GM06990 (cell line): Measurements from ENCODE around the gene DYRK3.

Experiments
- DNase-seq: peaks from one replicate; pipeline ENCODE4 v3.0.0-alpha.2; 2011; ENCODE audit not compliant: insufficient read length; ENCODE audit errors: extremely low read depth
- H3K27me3 ChIP-seq: replicated peaks from 2 replicates; pipeline ENCODE4 v1.6.0; 2011; ENCODE audit warnings: low read length; ENCODE audit not compliant: control insufficient read depth, insufficient read depth
- H3K36me3 ChIP-seq: 2 replicates; pipeline ENCODE4 v1.5.1; 2011; ENCODE audit warnings: low read length; ENCODE audit not compliant: control insufficient read depth, insufficient read depth
- H3K4me3 ChIP-seq: replicated peaks from 2 replicates; pipeline ENCODE4 v1.5.1; 2011; ENCODE audit warnings: low read depth, mild to moderate bottlenecking, control low read depth, low read length
- CTCF ChIP-seq: IDR thresholded peaks from 2 replicates; pipeline ENCODE4 v1.5.1; 2011; ENCODE audit warnings: low read length, control low read depth, mild to moderate bottlenecking, inconsistent platforms; ENCODE audit not compliant: insufficient read depth, poor library complexity, severe bottlenecking

DYRK3 gene

GRCh38 chr1:206685769-206686477, 50.6 kb downstream of the DYRK3 start:
- no peaks in the 10 kb centered on the region for H3K27me3 ChIP-seq
- peak; percentile 55 for DNase-seq
- H3K36me3 ChIP-seq = no peaks in the 10 kb centered on the region; the same call in 1 of the 2 replicates
- no peak for TF ChIP-seq CTCF
- peak overlapping the region; percentile 89 for H3K4me3 ChIP-seq

GRCh38 chr1:206686478-206687249, 51.3 kb downstream of the DYRK3 start:
- DNase-seq = no peak
- no peaks in the 10 kb centered on the region; the same call in 1 of the 2 replicates for H3K36me3 ChIP-seq
- no peak for TF ChIP-seq CTCF
- peak overlapping the region; percentile 89 for H3K4me3 ChIP-seq
- H3K27me3 ChIP-seq = no peaks in the 10 kb centered on the region

DNA sequence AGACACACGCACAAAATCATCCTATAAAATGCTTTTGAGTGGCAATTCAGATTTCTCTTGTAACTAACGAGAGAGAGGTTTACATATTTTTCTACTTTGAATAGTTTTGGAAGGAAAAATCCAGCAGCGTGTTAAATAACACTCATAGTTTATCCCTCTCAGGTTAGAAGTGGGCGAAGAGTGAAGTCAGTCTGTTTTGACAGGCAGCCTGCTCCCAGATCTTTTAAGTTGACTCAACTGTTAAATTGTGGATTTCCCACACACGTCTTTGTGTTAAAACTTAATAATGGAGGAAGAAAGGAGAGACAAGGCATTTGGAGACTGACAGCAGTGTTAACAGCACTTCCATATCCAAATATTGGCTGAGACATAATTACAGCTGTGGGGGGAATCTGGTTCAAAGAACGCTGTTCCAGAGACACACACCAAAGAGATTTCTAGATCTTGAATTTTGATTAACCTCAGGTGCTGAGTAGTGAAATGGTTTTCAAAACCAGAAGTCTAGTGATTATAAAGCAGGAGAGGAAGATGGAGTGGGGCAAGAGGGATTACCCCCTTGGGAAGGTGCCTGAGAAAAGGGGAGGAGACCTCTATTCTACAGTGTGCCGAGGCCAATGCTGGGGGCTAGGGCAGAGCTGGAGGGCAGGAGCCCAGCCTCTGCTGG, 52.0 kb downstream of the DYRK3 start:
- no peak overlapping the region; the same call in none of the 2 replicates for H3K4me3 ChIP-seq
- DNase-seq = no peak
- no peak for TF ChIP-seq CTCF

GRCh38 chr1:206687915-206688442, 52.6 kb downstream of the DYRK3 start:
- TF ChIP-seq CTCF = no peak
- no peak overlapping the region for H3K4me3 ChIP-seq
- H3K36me3 ChIP-seq = no peaks in the 10 kb centered on the region; the same call in 1 of the 2 replicates
- no peaks in the 10 kb centered on the region for H3K27me3 ChIP-seq
- no peak for DNase-seq

More for the DNA sequence above, 52.0 kb downstream of the DYRK3 start:
- H3K27me3 ChIP-seq = no peaks in the 10 kb centered on the region
- no peaks in the 10 kb centered on the region; the same call in 1 of the 2 replicates for H3K36me3 ChIP-seq

- no peak for TF ChIP-seq CTCF
- no peak for DNase-seq
Observed at GRCh38 chr1:206690516-206690915, 55.2 kb downstream of the DYRK3 start.

More at GRCh38 chr1:206690516-206690915, 55.2 kb downstream of the DYRK3 start:
- H3K36me3 ChIP-seq = peaks cover 7% of the 10 kb centered on the region
- H3K4me3 ChIP-seq = no peak overlapping the region
- no peaks in the 10 kb centered on the region for H3K27me3 ChIP-seq
